Measurements from ENCODE around the gene TNFRSF18. TPM values are rescaled to one million over a fixed set of nuclear protein-coding genes. Genes with fewer than 3 reads are reported as not detected.

The TNFRSF18 gene
- total RNA-seq, 1 experiment from 2014 or later: 0.83 TPM

GRCh38 chr1:1241588-1242219, 35.3 kb upstream of the TNFRSF18 start:
- H3K27me3 Mint-ChIP-seq (ENCODE audit: low read depth): no peaks in the 10 kb centered on the region
- ATAC-seq (no peak), DNase-seq (ENCODE audit: low spot score) (no peak)
- TF ChIP-seq GABPB1 (CRISPR knock-in tag; IDR thresholded peaks at IDR 0.05): no peak
- no peak for TF ChIP-seq CREB1 (CRISPR knock-in tag; IDR thresholded peaks at IDR 0.05)
- TF ChIP-seq ESRRA (CRISPR knock-in tag; IDR thresholded peaks at IDR 0.05; ENCODE audit: borderline replicate concordance): no peak
- no peak for TF ChIP-seq E2F5 (CRISPR knock-in tag; IDR thresholded peaks at IDR 0.05)
- no peak for TF ChIP-seq ATF1 (CRISPR knock-in tag; IDR thresholded peaks at IDR 0.05)
- no peak for TF ChIP-seq JUN (CRISPR knock-in tag; IDR thresholded peaks at IDR 0.05)
- TF ChIP-seq MYBL2 (CRISPR knock-in tag; IDR thresholded peaks at IDR 0.05): no peak
- TF ChIP-seq ZNF138 (CRISPR knock-in tag; conservative IDR thresholded peaks at IDR 0.05): no peak
- TF ChIP-seq GRHL2 (CRISPR knock-in tag; IDR thresholded peaks at IDR 0.05; ENCODE audit: insufficient replicate concordance, severe bottlenecking): no peak
- TF ChIP-seq CDX4 (CRISPR knock-in tag; IDR thresholded peaks at IDR 0.05; ENCODE audit: borderline replicate concordance): no peak
- TF ChIP-seq SP1 (CRISPR knock-in tag; conservative IDR thresholded peaks at IDR 0.05): no peak
- TF ChIP-seq ZNF281 (CRISPR knock-in tag; IDR thresholded peaks at IDR 0.05): no peak
- TF ChIP-seq ZNF219 (CRISPR knock-in tag; IDR thresholded peaks at IDR 0.05; ENCODE audit: borderline replicate concordance): no peak
- TF ChIP-seq NR1H2 (CRISPR knock-in tag; IDR thresholded peaks at IDR 0.05): no peak
- no peak for TF ChIP-seq ZNF416 (CRISPR knock-in tag; IDR thresholded peaks at IDR 0.05)
- no peak for TF ChIP-seq GTF2I (CRISPR knock-in tag; conservative IDR thresholded peaks at IDR 0.05)
- TF ChIP-seq SMAD3 (CRISPR knock-in tag; IDR thresholded peaks at IDR 0.05; ENCODE audit: borderline replicate concordance): no peak
- no peak for TF ChIP-seq EMX1 (CRISPR knock-in tag; IDR thresholded peaks at IDR 0.05)
- H3K9me3 Mint-ChIP-seq: no peaks in the 10 kb centered on the region
- H3K4me3 Mint-ChIP-seq: no peak overlapping the region
- H3K4me1 Mint-ChIP-seq: no peaks in the 10 kb centered on the region
- ChIA-PET CTCF (interaction anchor here (1.1 kb wide), 1 partner anchor 63 kb away, joined by 3 read pairs; no protein-coding TSS in a partner anchor), POLR2A (no interaction called here)
- no peaks in the 10 kb centered on the region for H3K36me3 Mint-ChIP-seq
- no peak overlapping the region for H3K27ac Mint-ChIP-seq

- no peak overlapping the region for H3K4me3 Mint-ChIP-seq
- DNase-seq (ENCODE audit: low spot score) (no peak), ATAC-seq (no peak)
- POLR2A ChIA-PET: no interaction called here
- H3K9me3 Mint-ChIP-seq: no peaks in the 10 kb centered on the region
- no peaks in the 10 kb centered on the region for H3K36me3 Mint-ChIP-seq
- no peaks in the 10 kb centered on the region for H3K4me1 Mint-ChIP-seq
- CTCF ChIA-PET: no interaction called here
- peak; percentile 30; the same call in 1 of the 2 replicates for TF ChIP-seq ZNF263 (CRISPR knock-in tag; IDR thresholded peaks at IDR 0.05; ENCODE audit: low read depth)
- no peak for TF ChIP-seq E2F5 (CRISPR knock-in tag; IDR thresholded peaks at IDR 0.05)
- H3K27ac Mint-ChIP-seq: no peak overlapping the region
- H3K27me3 Mint-ChIP-seq (ENCODE audit: low read depth): no peaks in the 10 kb centered on the region
Observed at GRCh38 chr1:1240822-1241587, 34.6 kb upstream of the TNFRSF18 start.
